Testis (tissue), 3 donors: Measurements from ENCODE around the gene DAB1. TPM values are rescaled to one million over a fixed set of nuclear protein-coding genes. Genes with fewer than 3 reads are reported as not detected.

ENCODE experiments used
- DNase-seq: peaks from one replicate; pipeline ENCODE4 v3.0.0-alpha.2; 2019
- H3K27ac ChIP-seq, 2 donors: fragments of 200-600 bp; sonication (generic); one replicate each; pipeline ENCODE4 v1.5.1; 2019
- H3K27me3 ChIP-seq: fragments of 200-600 bp; sonication (generic); one replicate; pipeline ENCODE4 v1.5.1; 2019
- H3K36me3 ChIP-seq: fragments of 200-600 bp; sonication (generic); one replicate; pipeline ENCODE4 v1.5.1; 2017; ENCODE audit warnings: low read depth; ENCODE audit errors: missing control alignments
- H3K4me1 ChIP-seq: fragments of 200-600 bp; sonication (generic); one replicate; pipeline ENCODE4 v1.5.1; 2019
- H3K4me3 ChIP-seq, 2 donors: fragments of 200-600 bp; sonication (generic); one replicate each; pipeline ENCODE4 v1.5.1; 2017 to 2019
- H3K9me3 ChIP-seq: fragments of 200-600 bp; sonication (generic); one replicate; pipeline ENCODE4 v1.5.1; 2017
- POLR2A ChIP-seq: fragments of 450-650 bp; IDR thresholded peaks from one replicate; pipeline ENCODE4 v1.6.1; 2017; ENCODE audit warnings: antibody characterized with exemption, mild to moderate bottlenecking, moderate library complexity
- WGBS, 2 donors: methylation state at CpG; one replicate each; pipeline ENCODE4 v1.1.5; 2018; 5-methylcytosine and 5-hydroxymethylcytosine counted together
- intact Hi-C: fragments of 100-400 bp; cut with DNase I; formaldehyde crosslinking; loops from one replicate; pipeline ENCODE4 v1.15.1; 2023; ENCODE audit warnings: low total_unique reads
- polyA plus RNA-seq: library from polyadenylated mRNA; stranded (reverse); fragments of 350-450 nt; fragmentation: Illumina TruSeq; extraction: RNeasy Lipid Tissue Mini Kit (QIAGEN cat#74804); gene quantifications from one replicate; pipeline ENCODE4 v1.2.3, GENCODE V29; 2014; ENCODE audit warnings: low read depth, low replicate concordance; ENCODE audit not compliant: insufficient read depth
- total RNA-seq, 2 donors: library from RNA; depleted of rRNA; stranded (reverse); fragments of >200 nt; gene quantifications; one replicate each; pipeline ENCODE4 v1.2.3, GENCODE V29; 2016
- TF ChIP-seq, protein P1 (sequence below), 3 experiments: fragments of 450-650 bp in 2 of 3; fragments of 200-600 bp in 1 of 3; sonication (generic) in 1 of 3; IDR thresholded peaks; one replicate each; pipeline ENCODE4 v1.5.1; 2016 to 2019; ENCODE audit warnings: antibody characterized with exemption in 3 of 3, mild to moderate bottlenecking in 2 of 3, moderate library complexity in 1 of 3

DAB1 gene
- total and polyA plus RNA-seq, 3 donors from 2014 or later = 0.79 to 1.7 (median 1.2) TPM

DNA sequence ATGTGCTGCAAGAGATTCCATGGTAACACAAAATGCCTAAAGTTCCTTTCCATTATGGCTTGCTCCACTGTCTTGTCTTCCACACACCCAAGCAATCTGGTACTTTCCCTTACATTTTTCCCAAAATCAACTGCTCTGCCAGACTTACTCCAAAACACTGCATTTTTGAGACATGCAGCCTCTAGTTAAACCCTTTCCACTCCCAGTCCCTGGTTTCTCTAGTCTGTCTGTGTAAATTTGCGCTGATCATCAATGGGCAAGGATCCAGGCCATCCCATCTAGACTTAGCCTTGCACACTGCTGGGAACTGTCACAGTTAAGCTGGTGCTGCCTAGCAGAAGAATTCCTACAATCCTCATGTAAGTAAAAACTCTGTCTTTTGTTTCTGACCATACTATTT, 47.8 kb downstream of the DAB1 start:
- no peak for TF ChIP-seq POLR2A
- TF ChIP-seq, protein P1, sequence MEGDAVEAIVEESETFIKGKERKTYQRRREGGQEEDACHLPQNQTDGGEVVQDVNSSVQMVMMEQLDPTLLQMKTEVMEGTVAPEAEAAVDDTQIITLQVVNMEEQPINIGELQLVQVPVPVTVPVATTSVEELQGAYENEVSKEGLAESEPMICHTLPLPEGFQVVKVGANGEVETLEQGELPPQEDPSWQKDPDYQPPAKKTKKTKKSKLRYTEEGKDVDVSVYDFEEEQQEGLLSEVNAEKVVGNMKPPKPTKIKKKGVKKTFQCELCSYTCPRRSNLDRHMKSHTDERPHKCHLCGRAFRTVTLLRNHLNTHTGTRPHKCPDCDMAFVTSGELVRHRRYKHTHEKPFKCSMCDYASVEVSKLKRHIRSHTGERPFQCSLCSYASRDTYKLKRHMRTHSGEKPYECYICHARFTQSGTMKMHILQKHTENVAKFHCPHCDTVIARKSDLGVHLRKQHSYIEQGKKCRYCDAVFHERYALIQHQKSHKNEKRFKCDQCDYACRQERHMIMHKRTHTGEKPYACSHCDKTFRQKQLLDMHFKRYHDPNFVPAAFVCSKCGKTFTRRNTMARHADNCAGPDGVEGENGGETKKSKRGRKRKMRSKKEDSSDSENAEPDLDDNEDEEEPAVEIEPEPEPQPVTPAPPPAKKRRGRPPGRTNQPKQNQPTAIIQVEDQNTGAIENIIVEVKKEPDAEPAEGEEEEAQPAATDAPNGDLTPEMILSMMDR (IDR thresholded peaks at IDR 0.05) = no peak
- WGBS, 2 donors = 64 to 84% methylated on average over 1 of the region's 1 CpG
- Histone ChIP-seq H3K9me3 (no peaks in the 10 kb centered on the region), H3K4me3 (no peak overlapping the region), H3K4me1 (no peaks in the 10 kb centered on the region), H3K36me3 (no peaks in the 10 kb centered on the region), H3K27ac (no peak overlapping the region), H3K27me3 (no peaks in the 10 kb centered on the region)
- intact Hi-C loops = no loop called here
- DNase-seq = no peak

DNA sequence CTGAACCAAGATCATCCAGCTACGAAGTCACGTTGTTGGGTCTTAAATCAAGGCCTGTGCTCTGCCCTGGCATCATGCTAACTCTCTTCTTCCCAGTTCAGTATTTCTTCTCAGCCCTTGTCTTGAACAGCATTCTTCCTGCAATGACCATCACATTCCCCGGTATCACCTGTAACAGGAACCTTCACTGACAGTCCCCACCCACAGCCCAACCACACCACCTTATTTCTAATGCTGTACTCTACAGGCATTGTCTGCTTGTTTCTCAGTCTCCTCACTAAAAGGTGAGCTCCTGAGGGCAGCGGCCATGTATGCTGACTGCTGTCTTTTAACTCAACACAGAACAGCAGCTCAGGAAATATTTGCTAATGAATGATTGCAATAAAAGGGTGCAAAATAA, 54.0 kb downstream of the DAB1 start:
- Histone ChIP-seq H3K9me3 (no peaks in the 10 kb centered on the region), H3K4me1 (no peaks in the 10 kb centered on the region), H3K4me3 (no peak overlapping the region), H3K36me3 (no peaks in the 10 kb centered on the region), H3K27me3 (no peaks in the 10 kb centered on the region), H3K27ac (no peak overlapping the region)
- WGBS, 2 donors = 90 to 97% methylated on average over 4 of the region's 4 CpGs
- TF ChIP-seq, protein P1 (IDR thresholded peaks at IDR 0.05) = no peak
- no peak for TF ChIP-seq POLR2A
- intact Hi-C loops = no loop called here
- no peak for DNase-seq

DNA sequence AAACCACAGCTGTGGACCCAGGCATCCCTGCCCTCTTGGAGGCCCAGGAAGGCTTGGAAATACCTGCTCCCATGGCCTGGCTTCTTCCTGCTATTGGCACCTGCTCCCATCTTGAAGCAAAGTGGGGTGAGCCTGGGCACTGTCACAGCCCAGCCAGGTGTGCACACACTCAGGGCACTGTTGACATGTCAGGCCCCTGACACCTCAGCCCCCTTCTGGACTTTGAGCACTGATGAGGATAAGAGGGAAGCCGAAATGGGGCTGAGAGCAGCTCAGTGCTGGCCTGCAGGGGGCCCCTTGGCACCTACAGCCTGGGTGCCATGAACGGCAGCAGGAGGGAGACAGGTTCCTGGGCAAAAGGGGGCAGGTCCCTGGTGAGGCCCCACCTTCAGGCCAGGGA, 55.9 kb downstream of the DAB1 start:
- no peaks in the 10 kb centered on the region for H3K36me3 ChIP-seq
- no peak overlapping the region for H3K27ac ChIP-seq
- DNase-seq = no peak
- 82% methylated on average over 2 of the region's 2 CpGs; no CpG with 5 or more reads in 1 of the 2 donors for WGBS, 2 donors
- H3K4me3 ChIP-seq = no peak overlapping the region
- TF ChIP-seq, protein P1 (IDR thresholded peaks at IDR 0.05) = no peak
- no peak for TF ChIP-seq POLR2A
- no peaks in the 10 kb centered on the region for H3K4me1 ChIP-seq
- H3K27me3 ChIP-seq = no peaks in the 10 kb centered on the region
- H3K9me3 ChIP-seq = no peaks in the 10 kb centered on the region
- intact Hi-C loops = no loop called here

DNA sequence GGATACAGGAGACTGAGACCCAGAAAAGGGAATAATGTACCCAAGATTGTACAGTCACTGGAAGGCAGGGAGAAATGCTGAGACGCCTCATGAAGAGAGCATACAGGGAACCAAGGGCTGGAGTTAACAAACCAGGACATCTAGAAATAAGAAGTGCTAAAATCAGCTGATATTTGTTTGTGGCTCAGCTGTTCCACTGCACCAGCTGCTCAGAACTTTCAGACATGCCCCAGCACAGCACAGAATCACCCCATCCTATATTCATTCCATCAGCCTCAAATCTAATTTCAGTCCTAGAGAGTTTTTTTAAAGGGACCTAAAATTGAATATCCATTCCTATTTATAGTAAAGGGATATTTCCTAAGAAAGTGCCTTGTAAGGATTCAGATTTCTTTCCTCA, 60.2 kb downstream of the DAB1 start:
- WGBS, 2 donors = 68 to 97% methylated on average over 1 of the region's 1 CpG
- DNase-seq = no peak
- Histone ChIP-seq H3K36me3 (no peaks in the 10 kb centered on the region), H3K27ac (no peak overlapping the region), H3K4me1 (no peaks in the 10 kb centered on the region), H3K9me3 (no peaks in the 10 kb centered on the region), H3K4me3 (no peak overlapping the region), H3K27me3 (no peaks in the 10 kb centered on the region)
- no peak for TF ChIP-seq POLR2A
- TF ChIP-seq, protein P1 (IDR thresholded peaks at IDR 0.05) = no peak
- intact Hi-C loops = no loop called here

DNA sequence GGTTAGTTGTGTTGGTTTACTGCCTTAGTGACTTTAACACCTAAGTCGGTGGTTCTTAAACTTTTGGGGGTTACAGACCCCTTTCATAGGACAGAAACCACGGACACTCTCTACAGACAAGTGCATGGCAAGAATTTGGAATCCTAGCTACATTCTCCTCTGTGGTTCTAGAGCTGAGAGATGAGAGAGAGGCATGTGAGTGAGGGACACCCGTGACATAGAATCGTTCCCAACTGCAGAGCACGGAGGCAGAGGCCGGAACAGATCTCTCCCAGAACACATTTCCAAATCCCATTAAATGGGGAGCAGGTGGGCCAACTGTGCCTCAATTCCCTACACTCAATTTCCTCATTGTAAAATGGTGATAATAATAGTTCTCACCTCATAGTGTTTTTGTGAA, 60.7 kb downstream of the DAB1 start:
- Histone ChIP-seq H3K27me3 (no peaks in the 10 kb centered on the region), H3K36me3 (no peaks in the 10 kb centered on the region), H3K27ac (no peak overlapping the region), H3K9me3 (no peaks in the 10 kb centered on the region), H3K4me1 (no peaks in the 10 kb centered on the region), H3K4me3 (no peak overlapping the region)
- intact Hi-C loops = no loop called here
- TF ChIP-seq POLR2A = no peak
- TF ChIP-seq, protein P1 (IDR thresholded peaks at IDR 0.05) = no peak
- 92 to 93% methylated on average over 6 of the region's 6 CpGs for WGBS, 2 donors
- no peak for DNase-seq
